Right lobe of liver (tissue), 4 donors: ENCODE measurements around the gene CPPED1.

Experiments
- CTCF ChIP-seq, 4 donors: fragments of 200-600 bp in 3 of 4; fragments of 450-650 bp in 1 of 4; IDR thresholded peaks; one replicate each; pipeline versions ENCODE4 v1.5.1 to v1.8.0; 2016 to 2022; ENCODE audit warnings: antibody characterized with exemption in 4 of 4, mild to moderate bottlenecking in 2 of 4
- POLR2A ChIP-seq: fragments of 450-650 bp; IDR thresholded peaks from one replicate; pipeline ENCODE4 v1.6.1; 2017; ENCODE audit warnings: antibody characterized with exemption, mild to moderate bottlenecking
- donor health status: DM: no; HTN: no; CAD: no.
- donor health status: DM: no; HTN: no; CAD: no.
- donor health status: DM: no; HTN: yes; CAD: no.

DNA sequence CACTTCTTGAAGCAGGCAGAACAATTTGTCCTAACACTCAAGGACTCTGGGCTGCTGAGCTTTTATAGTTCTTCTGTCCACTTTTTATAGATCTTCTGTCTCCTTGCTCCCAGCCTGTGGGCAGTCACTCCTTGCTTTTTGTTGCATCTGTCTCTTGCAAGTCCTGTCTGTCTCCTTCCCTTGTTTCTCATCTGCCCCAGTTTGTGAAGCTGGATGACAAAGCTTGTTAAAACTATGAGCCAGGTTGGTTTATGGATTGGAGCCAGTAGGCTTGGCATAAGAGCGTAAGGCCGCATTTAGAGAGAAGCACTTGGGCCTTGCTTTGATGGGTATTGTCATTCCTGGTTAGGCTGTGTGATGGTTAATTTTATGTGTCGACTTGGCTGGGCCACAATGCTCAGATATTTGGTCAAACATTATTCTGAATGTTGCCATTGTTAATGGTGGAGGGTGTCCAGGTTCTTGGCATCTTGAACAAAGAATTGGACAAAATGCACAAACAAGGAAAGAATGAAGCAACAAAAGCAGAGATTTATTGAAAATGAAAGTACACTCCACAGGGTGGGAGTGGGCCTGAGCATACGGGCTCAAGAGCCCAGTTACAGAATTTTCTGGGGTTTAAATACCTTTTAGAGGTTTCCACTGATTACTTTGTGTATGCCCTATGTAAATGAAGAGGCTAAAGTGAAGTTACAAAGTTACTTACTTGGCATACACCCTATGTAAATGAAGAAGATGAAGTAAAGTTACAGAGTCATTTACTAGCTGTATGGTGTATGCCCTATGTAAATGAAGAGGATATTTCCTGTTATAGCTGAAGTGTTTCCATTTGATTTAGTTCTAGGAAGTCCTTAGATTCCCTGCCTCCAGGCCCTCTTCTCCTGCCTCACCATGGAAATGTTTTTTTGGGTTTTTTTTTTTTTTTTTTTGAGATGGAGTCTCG lies 8.0 kb upstream of the CPPED1 start:
- TF ChIP-seq POLR2A, result no peak
- TF ChIP-seq CTCF (IDR thresholded peaks at IDR 0.05), result no peak
